Lower leg skin (tissue), 4 donors: ENCODE measurements around the gene SLX9. TPM values are rescaled to one million over a fixed set of nuclear protein-coding genes. Genes with fewer than 3 reads are reported as not detected.

ENCODE experiments used
- DNase-seq, 2 donors: peaks; one replicate each; pipeline ENCODE4 v3.0.0-alpha.2; 2019; ENCODE audit warnings: low spot score in 2 of 2
- H3K4me3 ChIP-seq: fragments of 200-600 bp; sonication (generic); 2 replicates; pipeline ENCODE4 v1.5.1; 2017; ENCODE audit warnings: mild to moderate bottlenecking, low read depth; ENCODE audit not compliant: poor library complexity, severe bottlenecking
- CTCF ChIP-seq, 3 donors: fragments of 450-650 bp; IDR thresholded peaks; one replicate each; pipeline ENCODE4 v1.5.1; 2016; ENCODE audit warnings: antibody characterized with exemption in 3 of 3, mild to moderate bottlenecking in 3 of 3, moderate library complexity in 2 of 3
- POLR2A ChIP-seq, 2 donors: fragments of 450-650 bp; IDR thresholded peaks; one replicate each; pipeline ENCODE4 v1.6.1; 2016 to 2017; ENCODE audit warnings: antibody characterized with exemption in 2 of 2, mild to moderate bottlenecking in 1 of 2, moderate library complexity in 1 of 2
- WGBS, 2 donors: methylation state at CpG; one replicate each; pipeline ENCODE4 v1.1.5; 2018; 5-methylcytosine and 5-hydroxymethylcytosine counted together
- intact Hi-C: fragments of 100-400 bp; cut with DNase I; formaldehyde crosslinking; loops from one replicate; pipeline ENCODE4 v1.15.0; 2023; ENCODE audit warnings: low total_unique reads
- total RNA-seq, 4 donors: library from RNA; depleted of rRNA; stranded (reverse); fragments of >200 nt; gene quantifications; one replicate each; pipeline ENCODE4 v1.1.0, GENCODE V29; 2016

SLX9 gene
- total RNA-seq, 4 donors from 2014 or later, result 19.0 to 36.4 (median 31.6) TPM

DNA sequence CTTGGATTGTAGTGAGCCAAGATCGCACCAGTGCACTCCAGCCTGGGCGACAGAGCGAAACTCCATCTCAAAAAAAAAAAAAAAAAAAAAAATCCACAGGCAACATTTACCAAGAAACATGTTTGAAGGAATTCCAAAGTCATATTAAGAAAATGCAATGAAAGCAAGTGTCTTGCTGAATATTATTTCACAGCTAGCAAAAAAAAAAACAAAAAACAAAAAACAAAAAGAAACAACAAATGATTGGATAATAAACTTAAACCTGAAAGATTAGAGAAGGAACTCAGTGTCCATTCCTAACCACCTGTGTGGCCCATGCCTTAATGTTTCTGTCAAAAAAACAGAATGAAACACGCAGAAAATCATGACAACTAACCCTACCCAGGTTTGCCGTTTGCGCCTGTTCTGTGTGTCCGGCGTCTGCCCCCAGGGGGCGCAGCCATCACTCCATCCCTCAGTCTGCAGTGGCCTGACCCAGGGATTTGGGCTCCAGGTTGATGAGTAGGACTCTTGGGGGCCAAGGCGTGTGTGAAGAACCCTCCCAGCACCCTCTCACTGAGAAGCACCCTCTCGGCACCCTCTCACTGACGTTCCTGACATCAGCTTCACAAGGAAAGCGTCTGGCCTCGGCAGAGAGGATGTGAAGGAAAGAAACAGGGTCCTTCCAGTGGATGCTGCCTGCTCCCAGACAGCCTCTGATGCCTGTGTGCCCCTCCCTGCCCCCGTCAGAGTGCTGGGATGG, 47.1 kb upstream of the SLX9 start:
- H3K4me3 ChIP-seq, result no peak overlapping the region
- DNase-seq, result no peak
- intact Hi-C loops, result no loop called here
- TF ChIP-seq CTCF (IDR thresholded peaks at IDR 0.05) (peak in 1 of 3 donors; percentile 65), POLR2A (IDR thresholded peaks at IDR 0.05) (no peak)
- WGBS, 2 donors, result 37 to 41% methylated on average over 15 of the region's 15 CpGs

DNA sequence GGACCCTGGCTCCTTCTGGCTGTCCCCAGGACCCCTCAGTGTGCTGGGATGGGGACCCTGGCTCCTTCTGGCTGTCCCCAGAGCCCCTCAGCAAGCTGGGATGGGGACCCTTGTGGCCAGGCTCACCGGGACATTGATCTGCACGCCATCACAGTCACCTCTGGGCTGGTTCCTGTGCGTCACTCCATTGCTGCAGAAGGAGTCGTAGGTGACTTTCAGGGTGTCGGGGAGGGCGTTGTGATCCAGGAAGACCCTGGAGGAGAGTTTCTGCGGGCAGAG, 46.6 kb upstream of the SLX9 start:
- no peak overlapping the region for H3K4me3 ChIP-seq
- TF ChIP-seq POLR2A (IDR thresholded peaks at IDR 0.05) (no peak), CTCF (IDR thresholded peaks at IDR 0.05) (no peak)
- DNase-seq, result no peak
- WGBS, 2 donors, result 84 to 89% methylated on average over 7 of the region's 7 CpGs
- intact Hi-C loops, result no loop called here

GRCh38 chr21:44893948-44894656, 45.7 kb upstream of the SLX9 start:
- intact Hi-C loops, result no loop called here
- DNase-seq, result no peak
- no peak for TF ChIP-seq CTCF (IDR thresholded peaks at IDR 0.05)
- TF ChIP-seq POLR2A (IDR thresholded peaks at IDR 0.05), result no peak
- no peak overlapping the region for H3K4me3 ChIP-seq
- 89 to 94% methylated on average over 9 to 11 of the region's 15 CpGs for WGBS, 2 donors

- TF ChIP-seq CTCF (IDR thresholded peaks at IDR 0.05), result no peak
- TF ChIP-seq POLR2A (IDR thresholded peaks at IDR 0.05), result no peak
- intact Hi-C loops, result no loop called here
- DNase-seq, result no peak
- 83 to 85% methylated on average over 17 to 19 of the region's 19 CpGs for WGBS, 2 donors
- no peak overlapping the region for H3K4me3 ChIP-seq
Measured at GRCh38 chr21:44894687-44895302, 45.0 kb upstream of the SLX9 start.

GRCh38 chr21:44895859-44896258, 44.0 kb upstream of the SLX9 start:
- H3K4me3 ChIP-seq, result no peak overlapping the region
- WGBS, 2 donors, result 86 to 89% methylated on average over 10 to 11 of the region's 11 CpGs
- no peak for TF ChIP-seq POLR2A (IDR thresholded peaks at IDR 0.05)
- TF ChIP-seq CTCF (IDR thresholded peaks at IDR 0.05), result no peak
- DNase-seq, result no peak
- intact Hi-C loops, result no loop called here
